ENCODE data around the gene AKAP10. TPM values are rescaled to one million over a fixed set of nuclear protein-coding genes. Genes with fewer than 3 reads are reported as not detected.
A peak's percentile ranks its signal among the peaks of the same experiment; 100 is the strongest.
"Not testable (repeated sequence)": the region's sequence is repeated elsewhere in the genome, so short reads cannot be mapped to it uniquely, and the experiment has no call there.

The AKAP10 gene
- total RNA-seq, 1 donor from 2014 or later, result 29.8 TPM

DNA sequence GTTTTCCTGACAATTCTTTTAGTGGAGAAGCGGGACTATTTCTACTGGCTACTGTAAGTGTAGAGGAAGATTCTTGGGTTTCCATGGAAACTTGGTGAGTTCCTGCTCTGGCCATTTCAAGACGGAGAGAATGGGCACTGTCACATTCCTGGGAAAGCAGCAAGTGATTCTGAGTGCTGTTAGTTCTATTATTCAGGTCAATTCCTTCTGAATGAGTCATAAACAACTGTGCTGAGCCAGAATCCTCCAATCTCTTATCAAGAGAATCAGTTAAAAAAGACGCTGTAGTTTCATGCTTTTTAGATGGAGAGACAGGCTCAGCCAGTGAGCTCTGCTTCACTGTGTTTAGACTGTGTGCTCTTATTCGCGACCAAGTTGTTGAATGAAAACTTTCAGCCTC lies 19.6 kb downstream of the AKAP10 start:
- no peak for DNase-seq
- Mint-ChIP-seq H3K27me3 (ENCODE audit: unreplicated experiment) (no peaks in the 10 kb centered on the region), H3K9me3 (ENCODE audit: unreplicated experiment) (no peaks in the 10 kb centered on the region), H3K27ac (ENCODE audit: unreplicated experiment) (no peak overlapping the region), H3K4me1 (ENCODE audit: low read depth, unreplicated experiment) (no peaks in the 10 kb centered on the region), H3K36me3 (ENCODE audit: unreplicated experiment) (peaks cover 10% of the 10 kb centered on the region), H3K4me3 (ENCODE audit: unreplicated experiment) (no peak overlapping the region)
- no peak for TF ChIP-seq CTCF (IDR thresholded peaks at IDR 0.05; ENCODE audit: partially characterized antibody, unreplicated experiment)

DNA sequence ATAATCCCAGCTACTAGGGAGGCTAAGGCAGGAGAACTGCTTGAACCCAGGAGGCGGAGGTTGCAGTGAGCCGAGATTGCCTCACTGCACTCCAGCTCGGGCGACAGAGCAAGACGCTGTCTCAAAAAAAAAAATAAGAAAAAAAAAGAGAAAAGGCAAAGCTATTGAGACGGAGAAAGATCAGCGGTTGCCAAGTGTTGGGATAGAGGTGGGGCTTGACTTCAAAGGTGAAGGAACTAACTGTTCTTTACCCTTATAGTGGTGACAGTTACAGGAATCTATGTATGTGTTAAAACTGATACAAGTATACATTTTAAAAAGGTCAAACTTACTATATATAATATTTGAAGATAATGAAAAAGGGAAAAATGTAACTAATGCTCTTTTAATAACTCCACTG lies 22.5 kb downstream of the AKAP10 start:
- H3K4me3 Mint-ChIP-seq (ENCODE audit: unreplicated experiment), result no peak overlapping the region
- H3K36me3 Mint-ChIP-seq (ENCODE audit: unreplicated experiment), result peaks cover 11% of the 10 kb centered on the region
- TF ChIP-seq CTCF (IDR thresholded peaks at IDR 0.05; ENCODE audit: partially characterized antibody, unreplicated experiment), result no peak
- no peak overlapping the region for H3K27ac Mint-ChIP-seq (ENCODE audit: unreplicated experiment)
- H3K9me3 Mint-ChIP-seq (ENCODE audit: unreplicated experiment), result peaks cover 5% of the 10 kb centered on the region
- peaks cover 3% of the 10 kb centered on the region for H3K4me1 Mint-ChIP-seq (ENCODE audit: low read depth, unreplicated experiment)
- DNase-seq, result no peak
- peaks cover 2% of the 10 kb centered on the region for H3K27me3 Mint-ChIP-seq (ENCODE audit: unreplicated experiment)

- H3K36me3 Mint-ChIP-seq (ENCODE audit: unreplicated experiment); DNase-seq; H3K27me3 Mint-ChIP-seq (ENCODE audit: unreplicated experiment); H3K4me1 Mint-ChIP-seq (ENCODE audit: low read depth, unreplicated experiment); H3K9me3 Mint-ChIP-seq (ENCODE audit: unreplicated experiment): not testable (repeated sequence)
- peak overlapping the region; percentile 91 for H3K27ac Mint-ChIP-seq (ENCODE audit: unreplicated experiment)
- peak overlapping the region; percentile 34 for H3K4me3 Mint-ChIP-seq (ENCODE audit: unreplicated experiment)
Observed at GRCh38 chr17:19951411-19951810, 26.2 kb downstream of the AKAP10 start.

GRCh38 chr17:19950624-19951195 lies 26.9 kb downstream of the AKAP10 start:
- not testable (repeated sequence) for H3K27me3 Mint-ChIP-seq (ENCODE audit: unreplicated experiment); H3K9me3 Mint-ChIP-seq (ENCODE audit: unreplicated experiment); H3K4me1 Mint-ChIP-seq (ENCODE audit: low read depth, unreplicated experiment); H3K4me3 Mint-ChIP-seq (ENCODE audit: unreplicated experiment); H3K36me3 Mint-ChIP-seq (ENCODE audit: unreplicated experiment); H3K27ac Mint-ChIP-seq (ENCODE audit: unreplicated experiment)
- DNase-seq, result peak; percentile 19

GRCh38 chr17:19948116-19948943 lies 29.3 kb downstream of the AKAP10 start:
- Mint-ChIP-seq H3K36me3 (ENCODE audit: unreplicated experiment) (peaks cover 4% of the 10 kb centered on the region), H3K4me1 (ENCODE audit: low read depth, unreplicated experiment) (peaks cover 7% of the 10 kb centered on the region), H3K27ac (ENCODE audit: unreplicated experiment) (peak overlapping the region; percentile 41), H3K9me3 (ENCODE audit: unreplicated experiment) (peaks cover 8% of the 10 kb centered on the region), H3K4me3 (ENCODE audit: unreplicated experiment) (no peak overlapping the region), H3K27me3 (ENCODE audit: unreplicated experiment) (peaks cover 2% of the 10 kb centered on the region)
- no peak for DNase-seq
- TF ChIP-seq CTCF (IDR thresholded peaks at IDR 0.05; ENCODE audit: partially characterized antibody, unreplicated experiment), result no peak

GRCh38 chr17:19946921-19947320 lies 30.7 kb downstream of the AKAP10 start:
- peaks cover 2% of the 10 kb centered on the region for H3K27me3 Mint-ChIP-seq (ENCODE audit: unreplicated experiment)
- H3K9me3 Mint-ChIP-seq (ENCODE audit: unreplicated experiment), result peaks cover 6% of the 10 kb centered on the region
- H3K36me3 Mint-ChIP-seq (ENCODE audit: unreplicated experiment), result no peaks in the 10 kb centered on the region
- no peak overlapping the region for H3K27ac Mint-ChIP-seq (ENCODE audit: unreplicated experiment)
- TF ChIP-seq CTCF (IDR thresholded peaks at IDR 0.05; ENCODE audit: partially characterized antibody, unreplicated experiment), result no peak
- no peak overlapping the region for H3K4me3 Mint-ChIP-seq (ENCODE audit: unreplicated experiment)
- peaks cover 7% of the 10 kb centered on the region for H3K4me1 Mint-ChIP-seq (ENCODE audit: low read depth, unreplicated experiment)
- no peak for DNase-seq

Data from glutamatergic neuron (in vitro differentiated cells).